Cardiac muscle cell (in vitro differentiated cells and primary cell): ENCODE results near the gene MEAK7. TPM values are rescaled to one million over a fixed set of nuclear protein-coding genes. Genes with fewer than 3 reads are reported as not detected.
A peak's percentile ranks its signal among the peaks of the same experiment; 100 is the strongest.

Experiments used
- DNase-seq, 2 donors: peaks; one replicate each; pipeline versions ENCODE4 v3.0.0 to v3.0.0-alpha.2; 2010 to 2017; ENCODE audit warnings: low read depth in 1 of 2, low spot score in 1 of 2
- H3K27ac ChIP-seq: fragments of 200-600 bp; sonication (generic); 2 replicates; pipeline ENCODE4 v1.5.1; 2016
- H3K27me3 ChIP-seq: fragments of 200-600 bp; sonication (generic); 2 replicates; pipeline ENCODE4 v1.6.0; 2016; ENCODE audit warnings: control low read depth
- H3K36me3 ChIP-seq: fragments of 200-600 bp; sonication (generic); 2 replicates; pipeline ENCODE4 v1.5.1; 2016; ENCODE audit warnings: control low read depth
- H3K4me1 ChIP-seq: fragments of 200-600 bp; sonication (generic); 2 replicates; pipeline ENCODE4 v1.8.1; 2017; ENCODE audit warnings: low read depth, mild to moderate bottlenecking, mixed run types
- H3K4me3 ChIP-seq: fragments of 200-600 bp; sonication (generic); 2 replicates; pipeline ENCODE4 v1.5.1; 2016; ENCODE audit warnings: mild to moderate bottlenecking
- H3K9me3 ChIP-seq: fragments of 200-600 bp; sonication (generic); 2 replicates; pipeline ENCODE4 v1.5.1; 2017; ENCODE audit warnings: low read depth, mild to moderate bottlenecking, control low read depth
- polyA plus RNA-seq: library from polyadenylated mRNA; unstranded; fragments of >200 nt; fragmentation: Nextera tagmentation; extraction: Ambion mirVana; gene quantifications from 2 replicates; pipeline ENCODE4 v1.2.1, GENCODE V29; 2016
- total RNA-seq: library from RNA; depleted of rRNA; stranded (reverse); fragments of >200 nt; gene quantifications from 2 replicates; pipeline ENCODE4 v1.2.3, GENCODE V29; 2016
- TF ChIP-seq, protein P1 (sequence below): IDR thresholded peaks from 2 replicates; pipeline ENCODE4 v1.5.1; 2012; ENCODE audit warnings: low read depth, mild to moderate bottlenecking, low read length

The MEAK7 gene
- total and polyA plus RNA-seq, 2 experiments from 2014 or later, result 26.6 to 28.7 TPM

- Histone ChIP-seq H3K27me3 (no peaks in the 10 kb centered on the region), H3K4me3 (no peak overlapping the region), H3K36me3 (no peaks in the 10 kb centered on the region), H3K27ac (no peak overlapping the region), H3K9me3 (no peaks in the 10 kb centered on the region), H3K4me1 (no peaks in the 10 kb centered on the region)
- TF ChIP-seq, protein P1, sequence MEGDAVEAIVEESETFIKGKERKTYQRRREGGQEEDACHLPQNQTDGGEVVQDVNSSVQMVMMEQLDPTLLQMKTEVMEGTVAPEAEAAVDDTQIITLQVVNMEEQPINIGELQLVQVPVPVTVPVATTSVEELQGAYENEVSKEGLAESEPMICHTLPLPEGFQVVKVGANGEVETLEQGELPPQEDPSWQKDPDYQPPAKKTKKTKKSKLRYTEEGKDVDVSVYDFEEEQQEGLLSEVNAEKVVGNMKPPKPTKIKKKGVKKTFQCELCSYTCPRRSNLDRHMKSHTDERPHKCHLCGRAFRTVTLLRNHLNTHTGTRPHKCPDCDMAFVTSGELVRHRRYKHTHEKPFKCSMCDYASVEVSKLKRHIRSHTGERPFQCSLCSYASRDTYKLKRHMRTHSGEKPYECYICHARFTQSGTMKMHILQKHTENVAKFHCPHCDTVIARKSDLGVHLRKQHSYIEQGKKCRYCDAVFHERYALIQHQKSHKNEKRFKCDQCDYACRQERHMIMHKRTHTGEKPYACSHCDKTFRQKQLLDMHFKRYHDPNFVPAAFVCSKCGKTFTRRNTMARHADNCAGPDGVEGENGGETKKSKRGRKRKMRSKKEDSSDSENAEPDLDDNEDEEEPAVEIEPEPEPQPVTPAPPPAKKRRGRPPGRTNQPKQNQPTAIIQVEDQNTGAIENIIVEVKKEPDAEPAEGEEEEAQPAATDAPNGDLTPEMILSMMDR, result no peak
- DNase-seq, result no peak
These were observed 31.4 kb upstream of the MEAK7 start for GRCh38 chr16:84535851-84536250.

- no peak for DNase-seq
- TF ChIP-seq, protein P1, result no peak
- no peaks in the 10 kb centered on the region for H3K27me3 ChIP-seq
- no peaks in the 10 kb centered on the region for H3K36me3 ChIP-seq
- H3K4me1 ChIP-seq, result no peaks in the 10 kb centered on the region
- H3K9me3 ChIP-seq, result no peaks in the 10 kb centered on the region
- H3K27ac ChIP-seq, result no peak overlapping the region
- H3K4me3 ChIP-seq, result no peak overlapping the region
These were observed 30.9 kb upstream of the MEAK7 start for GRCh38 chr16:84535408-84535807.

GRCh38 chr16:84534815-84535214 lies 30.4 kb upstream of the MEAK7 start:
- H3K27me3 ChIP-seq, result no peaks in the 10 kb centered on the region
- H3K36me3 ChIP-seq, result no peaks in the 10 kb centered on the region
- no peak overlapping the region for H3K27ac ChIP-seq
- H3K4me1 ChIP-seq, result no peaks in the 10 kb centered on the region
- TF ChIP-seq, protein P1, result no peak
- no peak for DNase-seq
- H3K4me3 ChIP-seq, result no peak overlapping the region
- H3K9me3 ChIP-seq, result no peaks in the 10 kb centered on the region

- TF ChIP-seq, protein P1, result no peak
- H3K4me3 ChIP-seq, result no peak overlapping the region
- DNase-seq, result peak in 1 of 2 donors; percentile 63
- peak overlapping the region; percentile 87 for H3K27ac ChIP-seq
- no peaks in the 10 kb centered on the region for H3K27me3 ChIP-seq
- no peaks in the 10 kb centered on the region for H3K9me3 ChIP-seq
- no peaks in the 10 kb centered on the region for H3K36me3 ChIP-seq
- H3K4me1 ChIP-seq, result no peaks in the 10 kb centered on the region
These were observed 28.5 kb upstream of the MEAK7 start for GRCh38 chr16:84532855-84533486.

GRCh38 chr16:84532291-84532724 lies 27.8 kb upstream of the MEAK7 start:
- no peak overlapping the region for H3K4me3 ChIP-seq
- peak overlapping the region; percentile 87 for H3K27ac ChIP-seq
- H3K27me3 ChIP-seq, result no peaks in the 10 kb centered on the region
- peak; percentile 80 to 97 for DNase-seq
- H3K9me3 ChIP-seq, result no peaks in the 10 kb centered on the region
- H3K36me3 ChIP-seq, result no peaks in the 10 kb centered on the region
- no peaks in the 10 kb centered on the region for H3K4me1 ChIP-seq
- TF ChIP-seq, protein P1, result no peak
